Cardiac ventricle fibroblast (primary cell): Measurements from ENCODE around the gene CHDH. TPM values are rescaled to one million over a fixed set of nuclear protein-coding genes. Genes with fewer than 3 reads are reported as not detected.

Source experiments
- total RNA-seq: library from RNA; depleted of rRNA; stranded (reverse); fragments of >200 nt; gene quantifications from 2 replicates; pipeline ENCODE4 v1.2.3, GENCODE V29; 2015

Gene CHDH, protein sequence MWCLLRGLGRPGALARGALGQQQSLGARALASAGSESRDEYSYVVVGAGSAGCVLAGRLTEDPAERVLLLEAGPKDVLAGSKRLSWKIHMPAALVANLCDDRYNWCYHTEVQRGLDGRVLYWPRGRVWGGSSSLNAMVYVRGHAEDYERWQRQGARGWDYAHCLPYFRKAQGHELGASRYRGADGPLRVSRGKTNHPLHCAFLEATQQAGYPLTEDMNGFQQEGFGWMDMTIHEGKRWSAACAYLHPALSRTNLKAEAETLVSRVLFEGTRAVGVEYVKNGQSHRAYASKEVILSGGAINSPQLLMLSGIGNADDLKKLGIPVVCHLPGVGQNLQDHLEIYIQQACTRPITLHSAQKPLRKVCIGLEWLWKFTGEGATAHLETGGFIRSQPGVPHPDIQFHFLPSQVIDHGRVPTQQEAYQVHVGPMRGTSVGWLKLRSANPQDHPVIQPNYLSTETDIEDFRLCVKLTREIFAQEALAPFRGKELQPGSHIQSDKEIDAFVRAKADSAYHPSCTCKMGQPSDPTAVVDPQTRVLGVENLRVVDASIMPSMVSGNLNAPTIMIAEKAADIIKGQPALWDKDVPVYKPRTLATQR
- 0.62 and 0.68 TPM in 2 replicates for total RNA-seq

DNA sequence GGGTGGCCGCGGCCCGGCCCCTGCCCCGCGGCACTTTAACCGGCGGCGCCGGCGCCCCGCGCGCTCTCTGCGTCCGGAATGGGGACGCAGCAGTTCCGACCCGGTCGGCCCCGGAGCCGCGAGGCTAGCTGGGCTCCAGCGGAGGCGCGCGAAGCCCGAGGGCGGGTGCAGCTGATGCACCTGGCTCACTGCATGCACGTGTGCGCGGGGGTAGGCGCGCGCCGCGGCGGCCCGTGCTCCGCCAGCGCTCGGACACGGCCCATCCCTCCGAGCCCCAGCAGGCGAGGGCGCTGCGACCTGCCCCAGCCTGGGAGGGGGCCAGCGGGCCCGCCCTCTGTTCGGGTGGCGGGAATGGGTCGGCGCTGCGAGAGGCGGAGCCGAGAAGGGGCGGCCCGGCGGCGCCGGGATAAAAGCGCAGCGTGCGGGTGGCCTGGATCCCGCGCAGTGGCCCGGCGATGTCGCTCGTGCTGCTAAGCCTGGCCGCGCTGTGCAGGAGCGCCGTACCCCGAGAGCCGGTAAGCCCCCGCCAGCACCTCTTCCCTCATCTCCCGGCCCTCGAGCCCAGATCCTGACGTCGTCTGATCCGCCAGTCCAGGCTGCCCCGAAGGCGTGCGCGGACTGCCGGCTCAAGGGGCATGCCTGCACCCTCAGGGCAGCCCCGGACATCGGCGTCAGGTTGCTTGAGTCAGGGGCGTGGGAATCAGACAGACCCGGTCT, at the start of gene CHDH, which contains the start of gene IL17RB:
Gene CHDH (minus strand): TSS at position 286 of the 717 bp plus-strand sequence. CDS start 22,411 bp downstream, outside the sequence.
Gene IL17RB (plus strand): TSS at position 435 of the 717 bp plus-strand sequence. CDS start 21 bp downstream, at position 456.

DNA sequence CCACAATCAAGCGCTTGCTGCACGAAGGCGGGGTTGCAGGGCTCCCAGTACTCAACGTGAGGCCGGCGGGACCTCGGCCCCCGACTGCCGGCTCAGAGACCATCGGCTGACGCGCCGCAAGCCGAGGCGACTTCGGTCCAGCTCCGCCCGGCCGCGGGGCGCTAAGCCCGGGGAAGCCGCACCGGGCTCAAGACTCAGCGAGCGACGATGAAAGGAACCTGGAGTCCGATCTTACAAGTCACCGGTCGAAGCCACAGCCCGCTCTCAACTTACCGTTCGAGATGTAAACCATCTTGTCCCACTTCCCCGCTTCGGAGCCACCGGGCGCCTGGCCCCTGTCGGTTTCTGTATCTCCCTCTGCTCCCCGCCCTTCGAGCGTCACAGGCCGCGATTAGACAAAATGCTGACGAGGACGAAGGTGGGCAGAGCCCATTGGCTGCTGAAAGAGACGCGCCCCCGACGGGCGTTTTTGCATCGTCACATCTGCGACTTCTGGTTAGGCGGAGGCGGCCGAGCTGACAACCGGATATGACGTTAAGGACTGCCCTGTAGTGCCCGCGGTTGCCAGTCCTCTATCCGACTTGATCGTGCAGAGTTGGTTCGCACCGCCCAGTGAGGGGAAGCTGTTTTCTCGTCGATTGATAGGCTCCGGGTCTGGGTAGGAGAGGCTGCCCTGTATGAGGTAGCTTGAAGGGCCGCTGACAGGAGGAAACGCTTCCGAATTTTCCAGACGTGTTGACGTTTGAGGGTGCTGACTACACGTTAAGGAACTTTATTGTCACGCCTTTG, 45.5 kb upstream of the CHDH start, which contains the start of gene SELENOK:
Gene SELENOK (minus strand): TSS at position 363 of the 789 bp plus-strand sequence.

DNA sequence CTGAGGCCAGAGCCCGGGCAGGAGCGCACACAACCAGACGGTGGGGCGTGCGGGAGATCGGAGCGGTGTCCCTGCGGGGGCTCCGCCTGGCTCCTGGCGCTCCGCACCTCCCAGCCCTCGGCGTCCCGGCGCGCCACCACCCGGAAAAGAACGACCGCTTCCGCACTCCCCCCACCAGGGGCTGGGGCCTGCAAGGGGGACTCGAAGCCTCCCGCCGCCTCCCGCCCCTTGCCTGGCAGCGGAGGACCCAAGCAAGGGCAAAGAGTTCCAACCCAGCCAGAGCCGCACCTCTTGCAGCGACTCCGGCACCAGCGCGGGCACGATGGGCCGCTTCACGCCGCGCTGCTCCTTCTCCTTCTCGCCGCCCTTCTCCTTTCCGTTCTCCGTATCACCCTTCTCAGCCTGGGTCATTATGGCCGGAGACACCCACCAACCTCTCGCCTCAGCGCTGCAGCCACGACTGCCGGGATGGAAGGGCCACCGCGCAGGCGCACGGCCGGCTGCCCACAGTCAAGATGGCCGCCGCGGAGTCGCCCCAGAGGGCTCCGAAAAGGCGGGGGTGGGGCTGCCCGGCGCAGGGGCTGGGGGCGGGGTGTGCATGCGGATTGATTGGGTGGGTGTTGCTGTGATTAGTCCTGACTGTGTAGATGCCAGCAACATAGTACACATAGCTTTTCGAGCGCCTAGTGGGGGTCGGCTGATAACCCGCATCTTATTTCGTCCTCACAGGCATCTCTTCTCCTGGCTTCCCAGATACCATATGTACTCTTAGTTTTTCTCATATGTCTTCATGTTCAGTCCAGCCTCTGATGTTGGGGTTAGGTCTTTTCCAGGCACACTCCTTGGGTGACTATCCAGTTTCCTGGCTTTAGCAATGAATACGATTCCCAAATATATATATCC, 35.7 kb upstream of the CHDH start, which contains the start of gene ACTR8:
Gene ACTR8 (minus strand): TSS at position 462 of the 903 bp plus-strand sequence. CDS start 51 bp downstream, at position 411.

Other genes with a start within 250 kb of the CHDH start
- not detected in 2 replicates for gene IL17RB, start 149 bp upstream of the CHDH start, total RNA-seq
- gene ACTR8, start 35.7 kb upstream of the CHDH start, total RNA-seq, result 22.8 and 26.4 TPM in 2 replicates
- 21.4 and 25.1 TPM in 2 replicates for gene SELENOK, start 45.4 kb upstream of the CHDH start, total RNA-seq